GM12892 (cell line): ENCODE results near the gene THRB.

Source experiments
- POLR2A ChIP-seq: IDR thresholded peaks from 2 replicates; pipeline ENCODE4 v1.6.1; 2011; ENCODE audit warnings: low read depth, low read length, control low read depth
- POLR2AphosphoS5 ChIP-seq: IDR thresholded peaks from 2 replicates; pipeline ENCODE4 v1.6.1; 2011; ENCODE audit warnings: low read depth, low read length, control low read depth
- TAF1 ChIP-seq: IDR thresholded peaks from 2 replicates; pipeline ENCODE4 v1.6.1; 2011; ENCODE audit warnings: low read depth, mild to moderate bottlenecking, control low read depth, low read length, borderline replicate concordance

DNA sequence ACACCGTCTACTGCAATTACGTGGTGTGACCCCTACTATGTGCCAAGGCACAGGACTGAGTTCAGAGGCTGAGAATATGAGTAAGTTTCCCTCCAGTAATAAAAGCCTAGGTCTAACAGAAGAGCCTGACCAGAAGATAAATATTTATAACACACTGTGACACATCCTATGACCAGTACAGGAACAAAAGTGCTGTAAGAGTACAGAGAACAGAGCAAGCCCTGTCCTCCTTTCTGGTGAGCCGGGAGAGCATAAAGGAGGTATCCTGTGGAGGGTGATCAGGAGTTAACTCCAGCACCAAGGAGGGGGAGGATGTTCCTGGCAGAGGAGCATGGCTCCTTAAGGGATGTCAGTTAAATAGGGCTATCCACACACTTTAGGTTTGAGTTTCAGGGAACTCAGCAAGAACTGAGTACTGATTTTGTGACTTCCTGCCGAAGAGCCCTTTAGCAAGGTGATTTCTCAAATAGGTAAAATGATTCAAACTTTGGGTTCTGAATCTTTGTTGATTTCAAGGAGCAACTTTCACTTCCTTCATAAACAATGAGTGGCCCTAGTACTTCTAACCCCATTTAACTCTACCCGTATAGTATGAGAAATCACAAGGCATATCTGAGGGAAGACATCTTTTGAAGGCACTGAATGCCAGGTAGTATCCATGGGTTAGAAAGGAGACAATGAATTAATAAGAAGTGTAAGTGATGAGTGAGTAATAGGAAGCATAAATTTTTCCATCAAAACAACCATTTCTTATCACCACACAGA is 198.0 kb downstream of the THRB start:
- no peak for TF ChIP-seq POLR2A
- no peak for TF ChIP-seq POLR2AphosphoS5
- no peak for TF ChIP-seq TAF1
